ENCODE measurements around the gene PHTF2.

The PHTF2 gene

GRCh38 chr7:77885155-77885554, 86.6 kb downstream of the PHTF2 start:
- no peak for DNase-seq

DNA sequence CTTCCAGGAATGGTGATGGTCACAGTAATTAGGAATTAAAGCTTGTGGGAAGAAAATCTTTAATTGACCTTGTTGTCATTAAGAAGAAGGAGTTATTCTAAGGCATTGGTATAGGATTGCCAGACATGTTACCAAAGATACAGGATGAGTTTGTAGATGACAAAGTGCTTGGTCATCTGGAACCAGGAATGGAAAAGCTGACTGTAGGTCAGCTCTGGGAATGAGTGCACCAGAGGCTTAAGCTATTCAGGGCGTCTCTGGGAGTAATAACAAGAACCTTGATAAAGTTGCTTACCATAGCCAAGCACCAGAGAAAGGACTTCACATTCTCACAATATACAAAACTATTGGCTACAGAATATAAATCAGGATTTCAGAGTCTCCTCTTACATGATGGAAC, 89.0 kb downstream of the PHTF2 start:
- DNase-seq = no peak

- no peak for DNase-seq
Observed at GRCh38 chr7:77888998-77889397, 90.4 kb downstream of the PHTF2 start.

- DNase-seq = no peak
Observed at GRCh38 chr7:77893813-77894212, 95.2 kb downstream of the PHTF2 start.

- DNase-seq = no peak
Observed at GRCh38 chr7:77894574-77895091, 96.1 kb downstream of the PHTF2 start.

DNA sequence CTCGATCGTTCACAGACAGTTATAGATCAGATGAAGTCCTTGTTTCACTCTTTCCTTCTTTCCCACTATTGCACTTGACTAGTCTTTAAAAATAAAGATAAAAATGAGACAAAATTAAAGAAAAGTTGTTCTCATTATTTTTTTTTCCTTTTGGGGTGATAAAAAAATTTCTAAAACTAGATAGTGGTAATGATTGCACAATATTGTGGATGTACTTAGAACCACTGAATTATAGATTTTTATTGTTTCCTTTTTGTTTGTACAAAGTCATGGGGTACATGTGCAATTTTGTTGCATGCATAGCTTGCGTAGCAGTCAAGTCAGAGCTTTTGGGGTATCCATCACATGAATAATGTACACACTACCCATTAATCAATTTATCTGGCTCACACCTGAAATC, 97.3 kb downstream of the PHTF2 start:
- no peak for DNase-seq

- DNase-seq = no peak
Observed at GRCh38 chr7:77897004-77897547, 98.5 kb downstream of the PHTF2 start.

GRCh38 chr7:77899516-77899915, 100.9 kb downstream of the PHTF2 start:
- DNase-seq = no peak

DNA sequence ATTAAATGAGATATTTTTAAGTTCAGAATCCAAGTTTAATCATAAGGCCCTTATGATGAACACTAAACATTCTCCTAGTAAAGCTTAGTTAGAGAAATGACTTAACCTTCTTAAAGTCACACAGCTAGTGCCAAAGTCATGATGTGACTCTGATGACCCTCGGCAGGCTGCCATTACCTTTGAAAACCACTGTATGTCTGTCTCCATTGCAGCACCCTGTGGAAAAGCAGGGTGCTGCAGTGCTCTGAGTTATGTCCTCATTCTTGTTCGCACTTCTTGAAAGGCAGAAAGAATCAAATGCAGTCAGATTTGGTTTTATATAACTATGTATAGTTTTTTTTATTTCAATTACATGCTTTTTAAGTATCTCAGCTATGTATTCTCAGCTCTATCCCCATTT, 105.0 kb downstream of the PHTF2 start:
- DNase-seq = no peak

DNA sequence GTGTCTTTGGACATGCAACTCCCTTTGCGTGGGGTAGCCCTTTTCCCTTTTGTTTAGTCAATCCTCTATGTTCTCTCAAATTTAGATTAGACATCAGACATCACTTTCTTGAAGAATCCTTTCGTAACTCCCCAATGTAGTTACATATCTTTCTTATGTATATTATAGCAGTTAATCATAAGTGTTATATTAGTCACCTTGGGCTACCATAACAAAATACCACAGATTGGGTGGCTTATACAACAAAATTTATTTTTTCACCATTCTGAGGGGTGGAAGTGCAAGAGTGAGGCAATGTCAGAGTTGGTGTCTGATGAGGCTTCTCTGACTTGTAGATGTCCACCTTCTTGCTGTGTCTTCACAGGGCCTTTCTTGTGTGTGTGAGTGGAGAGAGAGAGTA, 105.7 kb downstream of the PHTF2 start:
- DNase-seq = no peak

DNA sequence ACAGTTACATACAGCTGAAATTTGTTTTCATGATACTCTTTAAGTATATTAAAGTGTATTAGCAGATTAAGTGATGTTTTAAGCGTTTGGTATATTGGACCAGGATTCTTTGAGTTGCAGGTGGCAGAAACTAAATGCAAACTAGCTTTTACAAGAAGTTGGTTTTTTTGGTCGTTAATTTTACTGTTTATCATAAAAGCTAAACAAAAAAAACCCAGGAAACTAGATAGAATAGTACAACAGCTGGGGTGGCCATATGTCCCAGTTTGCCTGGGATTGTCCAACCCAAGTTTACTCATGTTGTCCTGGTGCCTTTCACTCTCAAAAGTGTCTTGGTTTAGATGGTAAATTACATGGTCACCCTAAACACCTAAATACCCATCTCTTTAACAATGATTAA, 108.7 kb downstream of the PHTF2 start:
- no peak for DNase-seq

DNA sequence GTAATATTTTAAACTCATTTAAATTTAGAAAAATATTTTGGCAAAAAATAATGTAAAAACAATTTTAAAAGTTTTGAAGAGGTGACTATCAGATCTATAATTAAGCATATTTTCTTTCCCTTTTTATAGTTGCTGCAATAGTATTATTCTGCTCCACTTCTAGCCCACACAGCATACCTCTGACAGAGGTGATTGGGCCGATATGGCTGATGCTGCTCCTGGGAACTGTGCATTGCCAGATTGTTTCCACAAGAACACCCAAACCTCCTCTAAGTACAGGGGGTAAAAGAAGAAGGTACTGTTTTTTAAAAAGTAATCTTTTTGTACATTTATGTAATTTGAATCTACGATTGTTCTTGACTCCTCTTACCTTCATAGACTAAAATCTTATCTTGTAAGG, 110.1 kb downstream of the PHTF2 start:
- DNase-seq = no peak

DNA sequence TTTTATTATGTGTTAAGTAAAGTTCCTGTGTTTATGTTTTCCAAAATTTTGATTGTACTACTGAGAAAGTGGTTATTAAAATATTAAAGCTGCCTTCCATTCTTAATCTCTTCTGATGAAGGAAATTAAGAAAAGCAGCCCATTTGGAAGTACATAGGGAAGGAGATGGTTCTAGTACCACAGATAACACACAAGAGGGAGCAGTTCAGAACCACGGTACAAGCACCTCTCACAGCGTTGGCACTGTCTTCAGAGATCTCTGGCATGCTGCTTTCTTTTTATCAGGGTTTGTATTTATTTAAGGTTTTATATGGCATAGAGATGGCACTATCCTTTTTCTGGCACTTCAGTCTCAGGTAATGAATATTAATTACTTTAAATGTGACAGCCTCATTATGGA, 111.6 kb downstream of the PHTF2 start:
- DNase-seq = no peak

DNA sequence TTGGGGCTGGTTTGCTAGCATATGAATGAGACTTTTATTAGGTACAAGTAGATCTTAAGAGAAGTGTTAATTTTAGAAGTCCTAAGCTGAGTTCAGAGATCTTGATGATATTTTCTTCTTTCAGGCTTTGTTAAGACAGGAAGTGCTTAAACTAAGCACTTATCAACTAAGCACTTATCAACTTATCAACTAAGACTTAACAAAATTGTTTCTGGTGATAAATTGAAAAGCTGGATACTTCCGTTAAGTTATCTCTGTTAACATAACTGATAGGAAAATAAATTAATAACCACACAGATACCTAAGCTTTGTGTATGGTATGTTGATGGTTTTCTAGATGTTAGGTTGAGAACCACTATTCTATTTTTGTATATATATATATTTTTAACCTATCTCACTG, 113.7 kb downstream of the PHTF2 start:
- DNase-seq = no peak

- no peak for DNase-seq
Observed at GRCh38 chr7:77913977-77914607, 115.5 kb downstream of the PHTF2 start.

- DNase-seq = no peak
Observed at GRCh38 chr7:77917500-77918262, 119.1 kb downstream of the PHTF2 start.

DNA sequence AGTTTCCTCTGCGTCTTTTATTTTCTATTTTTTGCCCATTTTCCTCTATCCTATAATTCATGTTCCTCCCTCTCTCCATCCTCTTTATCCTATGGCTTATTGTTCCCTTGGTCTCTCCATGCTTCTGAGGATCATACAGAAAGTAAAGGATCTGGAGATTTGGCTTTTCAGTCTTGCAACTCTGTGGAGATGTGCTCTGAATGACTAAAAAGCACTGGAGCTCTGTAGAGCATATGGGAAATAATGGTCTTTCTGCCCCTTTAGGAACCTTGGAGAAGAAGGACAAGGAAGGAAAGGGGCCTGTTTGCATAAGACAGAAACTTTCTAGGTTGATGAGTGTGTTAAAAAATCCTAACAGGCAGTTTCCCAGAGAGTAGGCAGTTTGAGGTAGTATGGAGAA, 120.1 kb downstream of the PHTF2 start:
- no peak for DNase-seq

GRCh38 chr7:77923419-77923818, 124.8 kb downstream of the PHTF2 start:
- no peak for DNase-seq

DNA sequence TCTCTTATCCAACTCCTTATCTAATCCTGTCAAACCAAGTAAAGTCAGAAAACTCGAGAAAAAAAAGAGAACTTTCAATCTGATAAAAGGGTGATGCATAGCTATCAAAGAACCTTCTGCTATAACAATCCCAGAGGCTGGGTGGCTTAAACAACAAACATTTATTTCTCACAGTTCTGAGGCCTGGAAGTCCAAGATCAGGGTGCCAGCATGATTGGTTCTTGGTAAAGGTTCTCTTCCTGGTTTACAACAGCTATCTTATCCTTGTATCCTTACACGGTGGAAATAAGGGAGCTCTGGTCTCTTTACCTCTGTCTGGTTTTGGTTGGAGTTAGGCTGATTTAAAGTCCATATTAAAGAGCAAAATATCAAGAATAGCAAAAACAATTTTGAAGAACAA, 131.9 kb downstream of the PHTF2 start:
- DNase-seq = no peak

DNA sequence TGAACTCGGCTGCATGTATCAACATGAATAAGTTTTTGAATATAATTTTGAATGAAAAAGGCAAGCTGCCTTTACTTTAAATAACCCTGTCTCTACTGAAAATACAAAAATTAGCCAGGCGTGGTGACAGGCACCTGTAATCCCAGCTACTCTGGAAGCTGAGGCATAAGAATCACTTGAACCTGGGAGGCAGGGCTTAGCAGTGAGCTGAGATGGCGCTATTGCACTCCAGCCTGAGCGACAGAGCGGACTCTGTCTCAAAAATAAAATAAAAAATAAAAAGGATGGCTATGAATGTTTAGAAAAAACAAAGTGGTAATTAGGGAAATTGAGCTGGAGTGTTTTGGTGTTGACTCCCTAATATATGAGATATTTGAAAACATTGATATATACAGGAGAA, 133.3 kb downstream of the PHTF2 start:
- no peak for DNase-seq

- DNase-seq = no peak
Observed at GRCh38 chr7:77933394-77933793, 134.8 kb downstream of the PHTF2 start.

DNA sequence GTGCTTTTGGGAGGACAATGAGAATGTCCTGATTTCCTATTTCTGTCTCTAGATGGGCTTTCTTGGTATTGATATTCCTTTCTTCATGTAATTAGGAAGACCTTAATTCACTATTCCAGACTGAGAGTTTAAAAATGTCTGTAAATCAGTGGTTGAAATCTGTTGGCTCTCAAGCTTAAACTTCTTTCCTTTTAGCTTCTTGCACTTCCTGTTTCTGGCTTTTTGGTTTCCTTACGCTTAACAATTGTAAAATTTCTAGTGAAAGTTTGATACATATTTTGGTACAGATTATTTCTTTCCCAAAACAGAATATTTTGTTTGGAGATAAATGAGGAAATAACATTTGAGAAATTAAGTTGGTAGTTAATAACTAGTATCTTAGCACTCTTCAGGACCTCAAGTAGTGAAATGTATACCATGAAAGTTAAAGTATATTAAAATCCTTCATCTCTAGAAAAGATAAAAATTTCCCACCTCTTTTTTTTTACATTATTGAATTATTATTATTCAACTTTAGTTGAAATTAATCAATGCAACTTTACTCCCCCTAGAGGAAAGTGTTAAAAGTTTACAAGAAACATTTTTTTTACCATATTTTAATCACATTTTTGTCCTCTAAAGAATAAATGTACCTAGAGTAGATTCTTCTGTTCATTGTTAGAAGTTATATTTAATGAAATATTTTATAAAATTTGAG, 137.2 kb downstream of the PHTF2 start:
- no peak for DNase-seq

DNA sequence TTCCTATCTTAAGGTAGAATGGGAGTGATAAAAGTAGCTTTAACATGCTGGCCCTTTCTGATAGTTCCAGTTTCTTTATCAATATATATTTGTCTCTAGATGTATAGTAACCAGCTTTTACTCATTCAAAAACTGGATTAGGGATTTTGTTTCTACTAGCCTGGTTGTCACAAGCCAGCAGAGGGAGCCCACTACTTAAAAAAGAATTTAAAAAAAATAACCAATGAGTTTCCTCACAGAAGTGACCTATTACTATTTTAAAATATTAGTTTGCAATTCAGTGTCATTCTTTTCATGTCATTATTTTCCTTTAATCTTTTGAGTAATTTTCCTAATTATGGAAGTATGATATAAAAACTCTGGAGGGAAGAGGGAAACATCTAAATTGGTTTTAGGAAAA, 142.1 kb downstream of the PHTF2 start:
- no peak for DNase-seq

DNA sequence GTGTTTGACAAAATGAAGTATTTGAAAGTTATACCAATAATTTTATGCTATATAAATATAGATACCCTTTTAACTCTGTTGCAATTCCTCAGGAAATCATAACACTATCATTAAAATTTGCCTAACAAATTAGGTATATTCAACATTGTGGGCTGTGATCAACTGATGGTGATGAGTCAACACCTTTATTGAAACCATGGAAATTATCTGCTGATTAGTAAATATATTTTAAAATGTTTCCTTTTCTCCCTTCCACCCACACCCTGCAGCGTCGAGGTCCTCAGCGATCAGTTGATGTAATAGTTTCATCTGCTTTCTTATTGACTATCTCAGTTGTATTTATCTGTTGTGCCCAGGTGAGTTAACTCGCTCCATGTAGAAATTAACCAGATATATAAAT, 143.9 kb downstream of the PHTF2 start:
- DNase-seq = no peak
